Peyer's patch (tissue), 4 donors: ENCODE data around the gene KCNN3. TPM values are rescaled to one million over a fixed set of nuclear protein-coding genes. Genes with fewer than 3 reads are reported as not detected.

ENCODE experiments used
- DNase-seq, 3 donors: peaks; one replicate each; pipeline ENCODE4 v3.0.0-alpha.2; 2017 to 2019
- H3K27ac ChIP-seq, 4 donors: fragments of 200-600 bp; sonication (generic); one replicate each; pipeline ENCODE4 v1.5.1; 2016 to 2019
- H3K27me3 ChIP-seq, 2 donors: fragments of 200-600 bp; sonication (generic); one replicate each; pipeline ENCODE4 v1.5.1; 2019
- H3K36me3 ChIP-seq, 3 donors: fragments of 200-600 bp; sonication (generic); one replicate each; pipeline ENCODE4 v1.5.1; 2016 to 2019
- H3K4me1 ChIP-seq, 4 donors: fragments of 200-600 bp; sonication (generic); one replicate each; pipeline ENCODE4 v1.5.1; 2016 to 2019
- H3K4me3 ChIP-seq, 4 donors: fragments of 200-600 bp; sonication (generic); 1 replicate in 3 of 4; 2 replicates in 1 of 4; pipeline ENCODE4 v1.5.1; 2016 to 2019; ENCODE audit warnings: mild to moderate bottlenecking in 1 of 4
- H3K9me3 ChIP-seq, 4 donors: fragments of 200-600 bp; sonication (generic); one replicate each; pipeline ENCODE4 v1.5.1; 2016 to 2019; ENCODE audit warnings: mild to moderate bottlenecking in 1 of 4
- CTCF ChIP-seq, 6 experiments: fragments of 450-650 bp in 4 of 6; fragments of 200-600 bp in 2 of 6; sonication (generic) in 1 of 6; IDR thresholded peaks; one replicate each; pipeline ENCODE4 v1.5.1; 2017 to 2019; ENCODE audit warnings: antibody characterized with exemption in 6 of 6, mild to moderate bottlenecking in 3 of 6, moderate library complexity in 1 of 6
- POLR2A ChIP-seq, 2 donors: fragments of 450-650 bp; IDR thresholded peaks; one replicate each; pipeline ENCODE4 v1.5.1; 2017; ENCODE audit warnings: antibody characterized with exemption in 2 of 2, mild to moderate bottlenecking in 2 of 2, moderate library complexity in 2 of 2
- total RNA-seq, 4 donors: library from RNA; depleted of rRNA; stranded (reverse); fragments of >200 nt; gene quantifications; one replicate each; pipeline ENCODE4 v1.1.0, GENCODE V29; 2016

Gene KCNN3
- total RNA-seq, 4 donors from 2014 or later, result 0.85 to 1.7 (median 1.2) TPM

GRCh38 chr1:154833209-154833608 is 36.9 kb downstream of the KCNN3 start:
- no peak overlapping the region for H3K27ac ChIP-seq
- no peaks in the 10 kb centered on the region for H3K36me3 ChIP-seq
- H3K27me3 ChIP-seq, result no peaks in the 10 kb centered on the region
- TF ChIP-seq CTCF (IDR thresholded peaks at IDR 0.05) (no peak), POLR2A (IDR thresholded peaks at IDR 0.05) (no peak)
- no peak overlapping the region for H3K4me3 ChIP-seq
- no peak for DNase-seq
- H3K9me3 ChIP-seq, result no peaks in the 10 kb centered on the region
- peaks cover 0 to 10% (median 0%) of the 10 kb centered on the region in 4 donors for H3K4me1 ChIP-seq

GRCh38 chr1:154832384-154832783 is 37.7 kb downstream of the KCNN3 start:
- TF ChIP-seq POLR2A (IDR thresholded peaks at IDR 0.05) (no peak), CTCF (IDR thresholded peaks at IDR 0.05) (no peak)
- H3K4me1 ChIP-seq, result peaks cover 0 to 5% (median 0%) of the 10 kb centered on the region in 4 donors
- no peaks in the 10 kb centered on the region for H3K27me3 ChIP-seq
- DNase-seq, result no peak
- H3K36me3 ChIP-seq, result no peaks in the 10 kb centered on the region
- H3K4me3 ChIP-seq, result no peak overlapping the region
- no peak overlapping the region for H3K27ac ChIP-seq
- no peaks in the 10 kb centered on the region for H3K9me3 ChIP-seq

- H3K4me3 ChIP-seq, result no peak overlapping the region
- no peak for DNase-seq
- H3K27me3 ChIP-seq, result no peaks in the 10 kb centered on the region
- TF ChIP-seq POLR2A (IDR thresholded peaks at IDR 0.05) (no peak), CTCF (IDR thresholded peaks at IDR 0.05) (no peak)
- H3K9me3 ChIP-seq, result no peaks in the 10 kb centered on the region
- no peaks in the 10 kb centered on the region for H3K4me1 ChIP-seq
- H3K36me3 ChIP-seq, result no peaks in the 10 kb centered on the region
- H3K27ac ChIP-seq, result no peak overlapping the region
These were observed 38.6 kb downstream of the KCNN3 start for GRCh38 chr1:154831462-154831861.

GRCh38 chr1:154829062-154829461 is 41.0 kb downstream of the KCNN3 start:
- H3K27me3 ChIP-seq, result no peaks in the 10 kb centered on the region
- no peaks in the 10 kb centered on the region for H3K36me3 ChIP-seq
- H3K4me1 ChIP-seq, result no peaks in the 10 kb centered on the region

GRCh38 chr1:154824179-154825000 is 45.7 kb downstream of the KCNN3 start:
- no peak overlapping the region for H3K27ac ChIP-seq
- H3K9me3 ChIP-seq, result no peaks in the 10 kb centered on the region
- no peaks in the 10 kb centered on the region for H3K36me3 ChIP-seq
- TF ChIP-seq POLR2A (IDR thresholded peaks at IDR 0.05) (no peak), CTCF (IDR thresholded peaks at IDR 0.05) (no peak)
- H3K27me3 ChIP-seq, result no peaks in the 10 kb centered on the region
- H3K4me3 ChIP-seq, result no peak overlapping the region
- peaks cover 0 to 5% (median 0%) of the 10 kb centered on the region in 4 donors for H3K4me1 ChIP-seq
- DNase-seq, result no peak

More at GRCh38 chr1:154829062-154829461, 41.0 kb downstream of the KCNN3 start:
- no peak overlapping the region for H3K27ac ChIP-seq
- TF ChIP-seq CTCF (IDR thresholded peaks at IDR 0.05) (no peak), POLR2A (IDR thresholded peaks at IDR 0.05) (no peak)
- H3K4me3 ChIP-seq, result no peak overlapping the region
- no peaks in the 10 kb centered on the region for H3K9me3 ChIP-seq
- DNase-seq, result no peak
